GM12801 (cell line): Measurements from ENCODE around the gene ADAMTSL5.

Source experiments
- CTCF ChIP-seq: IDR thresholded peaks from one replicate; pipeline ENCODE4 v1.5.1; 2011; ENCODE audit warnings: control low read depth; ENCODE audit not compliant: insufficient read length; ENCODE audit errors: extremely low read depth

ADAMTSL5 gene

GRCh38 chr19:1511318-1512317, 1.2 kb downstream of the ADAMTSL5 start:
- TF ChIP-seq CTCF, result no peak

- no peak for TF ChIP-seq CTCF
Observed at GRCh38 chr19:1510807-1511206, 2.0 kb downstream of the ADAMTSL5 start.

- TF ChIP-seq CTCF, result no peak
Observed at GRCh38 chr19:1510442-1510806, 2.4 kb downstream of the ADAMTSL5 start.

- no peak for TF ChIP-seq CTCF
Observed at GRCh38 chr19:1509602-1510441, 3.0 kb downstream of the ADAMTSL5 start.

GRCh38 chr19:1508507-1508856, 4.3 kb downstream of the ADAMTSL5 start:
- TF ChIP-seq CTCF, result no peak

- TF ChIP-seq CTCF, result no peak
Observed at GRCh38 chr19:1507763-1508506, 4.9 kb downstream of the ADAMTSL5 start.

GRCh38 chr19:1507192-1507660, 5.6 kb downstream of the ADAMTSL5 start:
- TF ChIP-seq CTCF, result no peak
